AG10803 (cell line): ENCODE data around the gene C4orf46.

Source experiments
- DNase-seq: peaks from one replicate; pipeline ENCODE4 v3.0.0; 2010; ENCODE audit warnings: low read depth
- H3K4me3 ChIP-seq: 2 replicates; pipeline ENCODE4 v1.5.1; 2011; ENCODE audit warnings: mild to moderate bottlenecking, low read length, control low read depth
- TF ChIP-seq, protein P1 (sequence below): conservative IDR thresholded peaks from 2 replicates; pipeline ENCODE4 v1.5.1; 2011; ENCODE audit warnings: mild to moderate bottlenecking, low read length, control low read depth, inconsistent platforms

The C4orf46 gene

DNA sequence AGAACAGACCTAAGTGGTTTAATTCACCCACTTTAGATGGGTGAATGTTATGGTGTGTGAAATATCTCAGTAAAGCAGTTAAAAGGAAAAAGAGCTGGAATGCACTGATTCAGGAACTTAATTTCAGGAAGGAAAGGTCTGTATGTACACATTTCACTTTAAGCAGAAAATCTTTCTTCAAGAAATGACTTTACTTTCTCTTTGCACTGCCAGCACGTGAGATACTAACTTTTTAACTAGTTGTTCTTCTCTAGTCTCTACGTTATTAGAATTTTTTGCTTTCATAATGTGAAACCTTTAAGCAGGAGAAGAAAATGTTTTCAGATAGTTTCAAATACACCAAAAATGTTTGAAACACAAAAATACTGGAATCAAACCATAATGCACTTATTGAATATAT is 18.8 kb downstream of the C4orf46 start:
- 0 out of 2 replicates have a peak overlapping the region, but pooled peaks have one; percentile 10 for H3K4me3 ChIP-seq
- DNase-seq, result no peak
- TF ChIP-seq, protein P1, sequence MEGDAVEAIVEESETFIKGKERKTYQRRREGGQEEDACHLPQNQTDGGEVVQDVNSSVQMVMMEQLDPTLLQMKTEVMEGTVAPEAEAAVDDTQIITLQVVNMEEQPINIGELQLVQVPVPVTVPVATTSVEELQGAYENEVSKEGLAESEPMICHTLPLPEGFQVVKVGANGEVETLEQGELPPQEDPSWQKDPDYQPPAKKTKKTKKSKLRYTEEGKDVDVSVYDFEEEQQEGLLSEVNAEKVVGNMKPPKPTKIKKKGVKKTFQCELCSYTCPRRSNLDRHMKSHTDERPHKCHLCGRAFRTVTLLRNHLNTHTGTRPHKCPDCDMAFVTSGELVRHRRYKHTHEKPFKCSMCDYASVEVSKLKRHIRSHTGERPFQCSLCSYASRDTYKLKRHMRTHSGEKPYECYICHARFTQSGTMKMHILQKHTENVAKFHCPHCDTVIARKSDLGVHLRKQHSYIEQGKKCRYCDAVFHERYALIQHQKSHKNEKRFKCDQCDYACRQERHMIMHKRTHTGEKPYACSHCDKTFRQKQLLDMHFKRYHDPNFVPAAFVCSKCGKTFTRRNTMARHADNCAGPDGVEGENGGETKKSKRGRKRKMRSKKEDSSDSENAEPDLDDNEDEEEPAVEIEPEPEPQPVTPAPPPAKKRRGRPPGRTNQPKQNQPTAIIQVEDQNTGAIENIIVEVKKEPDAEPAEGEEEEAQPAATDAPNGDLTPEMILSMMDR, result no peak

DNA sequence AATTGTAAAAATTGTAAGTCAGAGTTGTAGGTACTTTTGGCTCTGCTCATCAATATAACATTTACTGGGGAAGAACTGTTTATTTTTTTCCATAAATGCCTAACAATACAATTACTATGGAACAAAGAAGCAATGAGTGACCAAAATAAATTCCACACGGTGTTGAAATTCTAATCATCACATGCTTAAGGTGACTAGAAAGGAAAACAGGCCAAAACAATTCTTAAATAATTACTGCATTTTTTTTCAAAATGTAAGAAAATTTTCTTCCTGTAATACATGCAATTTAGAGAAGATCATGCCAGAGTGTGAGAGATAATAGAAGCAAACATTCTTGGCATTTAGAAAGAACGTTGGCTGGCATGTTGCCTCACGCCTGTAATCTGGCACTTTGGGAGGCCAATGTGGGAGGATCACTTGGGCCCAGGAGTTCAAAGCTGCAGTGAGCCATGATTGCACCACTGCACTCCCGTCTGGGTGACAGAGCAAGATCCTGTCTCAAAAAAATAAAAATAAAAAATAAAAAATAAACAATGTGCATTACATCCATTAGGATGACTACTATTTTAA is 22.5 kb downstream of the C4orf46 start:
- peak; percentile 79 for DNase-seq
- H3K4me3 ChIP-seq, result no peak overlapping the region
- TF ChIP-seq, protein P1, result no peak

DNA sequence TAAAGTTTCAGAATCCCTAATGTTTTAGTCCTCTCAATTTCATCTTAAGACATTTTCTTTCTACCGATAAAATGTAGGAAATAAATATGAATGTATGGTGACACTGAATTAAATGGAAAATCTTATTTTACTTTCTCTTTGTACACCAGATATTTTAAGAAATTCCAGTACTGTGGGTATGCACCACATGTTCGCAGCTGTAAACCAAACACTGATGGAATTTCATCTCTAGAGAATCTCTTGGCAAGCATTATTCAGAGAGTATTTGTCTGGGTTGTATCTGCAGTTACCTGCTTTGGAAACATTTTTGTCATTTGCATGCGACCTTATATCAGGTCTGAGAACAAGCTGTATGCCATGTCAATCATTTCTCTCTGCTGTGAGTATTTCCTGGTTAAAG is 26.9 kb downstream of the C4orf46 start:
- DNase-seq, result peak; percentile 22
- TF ChIP-seq, protein P1, result no peak
- H3K4me3 ChIP-seq, result no peak overlapping the region

DNA sequence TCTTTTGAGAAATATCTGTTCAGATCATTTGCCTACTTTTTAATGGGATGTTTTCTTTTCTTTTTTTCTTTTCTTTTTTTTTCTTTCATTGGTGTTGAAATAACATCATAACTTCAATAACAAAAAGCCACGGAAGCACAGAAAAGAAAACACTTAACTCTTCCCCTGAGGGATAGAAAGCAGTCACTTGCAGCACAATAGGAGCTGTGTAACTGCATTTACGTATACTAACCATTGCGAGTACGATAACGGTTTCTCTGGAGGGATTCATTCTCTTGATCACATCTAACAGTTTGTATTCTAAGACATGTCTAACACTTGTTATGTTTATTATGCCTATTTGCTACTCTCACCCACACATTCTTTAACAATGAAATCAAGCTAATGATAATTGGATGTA is 27.3 kb downstream of the C4orf46 start:
- H3K4me3 ChIP-seq, result no peak overlapping the region
- TF ChIP-seq, protein P1, result no peak
- no peak for DNase-seq

DNA sequence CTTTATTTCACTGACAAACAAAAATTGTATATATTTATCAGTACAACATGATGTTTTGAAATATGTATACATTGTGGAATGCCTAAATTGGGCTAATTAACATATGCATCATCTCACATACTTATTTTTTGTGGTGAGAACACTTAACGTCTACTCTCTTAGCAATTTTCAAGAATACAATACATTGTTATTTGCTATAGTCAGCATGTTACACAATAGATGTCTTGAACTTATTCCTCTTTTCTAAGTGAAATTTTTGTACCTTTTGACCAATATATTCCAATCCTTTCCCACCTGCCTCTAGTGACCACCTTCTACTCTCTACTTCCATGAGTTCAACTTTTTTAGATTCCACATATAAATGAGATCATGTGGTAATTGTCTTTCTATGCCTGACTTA is 35.1 kb downstream of the C4orf46 start:
- TF ChIP-seq, protein P1, result no peak
- no peak overlapping the region for H3K4me3 ChIP-seq
- no peak for DNase-seq

DNA sequence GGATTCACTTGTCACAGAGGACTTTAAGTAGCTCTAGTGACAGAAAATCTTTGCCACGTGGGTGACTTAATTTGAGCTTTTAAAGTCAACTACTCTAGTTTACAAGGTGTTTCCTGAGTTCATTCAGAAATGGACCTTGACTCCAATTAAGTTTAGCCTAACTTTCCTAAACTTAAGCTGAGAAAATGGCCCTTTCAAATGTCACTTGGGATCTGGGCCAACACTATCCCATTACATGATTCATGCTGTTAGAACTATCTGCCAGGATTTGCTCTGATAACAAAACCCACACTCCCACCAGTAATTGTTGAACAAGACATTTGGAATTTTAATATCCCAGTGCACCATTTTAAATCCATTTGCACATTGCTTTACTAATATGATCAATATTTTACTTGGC is 40.8 kb downstream of the C4orf46 start:
- TF ChIP-seq, protein P1, result no peak
- no peak for DNase-seq
- no peak overlapping the region for H3K4me3 ChIP-seq

DNA sequence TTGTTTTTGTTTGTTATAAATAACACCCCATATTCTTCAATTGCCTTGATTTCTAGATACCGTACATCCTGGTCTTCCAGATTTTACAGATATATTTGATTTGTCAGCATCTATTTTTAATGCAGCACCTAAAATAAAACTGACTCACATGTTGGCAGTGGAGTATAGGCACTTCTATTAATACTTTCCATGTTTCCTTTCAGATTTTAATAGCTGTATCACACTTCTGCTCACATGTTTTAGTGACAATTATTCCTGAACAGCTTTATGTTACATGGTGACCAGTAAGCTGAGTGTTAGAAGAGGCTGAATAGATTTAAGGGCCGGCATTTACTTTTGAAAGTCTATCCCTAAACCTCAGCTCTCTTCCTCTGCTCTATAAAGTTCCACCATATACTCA is 46.1 kb downstream of the C4orf46 start:
- no peak overlapping the region for H3K4me3 ChIP-seq
- TF ChIP-seq, protein P1, result no peak
- DNase-seq, result no peak
